GM18907 (cell line): Measurements from ENCODE around the gene C17orf107.

Experiments used
- ATAC-seq: cut with Tn5 transposase; IDR thresholded peaks from one replicate; pipeline ENCODE4 v1.9.1; 2021; ENCODE audit warnings: mild to moderate bottlenecking, moderate library complexity; ENCODE audit not compliant: unreplicated experiment

Gene C17orf107

DNA sequence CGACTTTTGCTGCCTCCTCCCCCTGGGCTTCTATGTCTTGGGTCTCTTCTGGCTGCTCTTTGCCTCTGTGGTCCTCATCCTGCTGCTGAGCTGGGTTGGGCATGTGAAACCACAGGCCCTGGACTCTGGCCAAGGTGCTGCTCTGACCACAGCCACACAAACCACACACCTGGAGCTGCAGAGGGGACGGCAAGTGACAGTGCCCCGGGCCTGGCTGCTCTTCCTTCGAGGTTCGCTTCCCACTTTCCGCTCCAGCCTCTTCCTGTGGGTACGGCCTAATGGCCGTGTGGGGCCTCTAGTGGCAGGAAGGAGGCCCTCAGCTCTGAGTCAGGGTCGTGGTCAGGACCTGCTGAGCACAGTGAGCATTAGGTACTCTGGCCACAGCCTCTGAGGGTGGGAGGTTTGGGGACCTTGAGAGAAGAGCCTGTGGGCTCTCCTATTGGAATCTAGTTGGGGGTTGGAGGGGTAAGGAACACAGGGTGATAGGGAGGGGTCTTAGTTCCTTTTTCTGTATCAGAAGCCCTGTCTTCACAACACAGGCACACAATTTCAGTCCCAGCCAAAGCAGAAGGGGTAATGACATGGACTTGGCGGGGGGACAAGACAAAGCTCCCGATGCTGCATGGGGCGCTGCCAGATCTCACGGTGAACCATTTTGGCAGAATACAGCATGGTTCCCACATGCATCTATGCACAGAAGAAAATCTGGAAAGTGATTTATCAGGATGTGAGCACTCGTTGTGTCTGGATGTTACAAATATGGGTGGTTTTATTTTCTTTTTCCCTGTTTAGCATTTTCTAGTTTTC lies 35.0 kb downstream of the C17orf107 start:
- ATAC-seq, result no peak

DNA sequence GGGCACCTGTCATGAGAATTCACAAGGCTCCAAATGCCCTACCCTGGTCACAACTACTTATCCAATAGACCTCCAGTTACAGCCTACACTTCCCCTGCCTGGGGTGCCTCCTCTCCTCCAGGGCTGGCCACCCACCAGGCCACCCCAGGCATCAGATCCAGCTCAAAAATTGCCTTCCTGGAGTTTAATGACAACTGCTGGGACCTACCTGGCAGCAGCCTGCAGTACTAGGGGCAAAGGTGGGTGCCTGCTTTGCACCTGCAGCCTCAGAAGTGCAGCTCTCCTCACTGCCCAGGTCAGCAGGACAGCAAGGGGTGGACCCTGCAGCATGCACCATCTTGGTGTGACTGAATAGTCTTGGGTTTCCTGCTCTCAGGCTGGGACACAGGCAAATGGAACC lies 36.3 kb downstream of the C17orf107 start:
- ATAC-seq, result no peak

DNA sequence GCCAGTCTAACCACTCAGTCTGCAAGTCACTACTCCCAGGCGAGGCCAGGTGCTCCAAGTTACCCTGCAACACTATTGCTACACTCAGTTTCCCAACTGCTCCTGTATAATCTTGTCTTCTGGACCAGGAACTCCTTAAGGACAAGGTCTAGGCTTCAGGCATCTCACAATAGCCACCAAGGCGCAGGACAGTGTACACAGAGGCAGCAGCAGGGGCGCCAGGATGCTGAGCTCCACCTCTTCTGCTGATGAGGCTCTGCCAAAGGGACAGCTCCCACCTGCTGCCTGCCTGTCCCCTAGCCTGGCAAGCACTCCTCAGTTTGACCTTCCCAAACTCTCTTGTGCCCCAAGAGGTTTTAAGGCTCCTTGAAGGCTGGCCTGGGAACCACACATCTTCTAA lies 37.1 kb downstream of the C17orf107 start:
- no peak for ATAC-seq

DNA sequence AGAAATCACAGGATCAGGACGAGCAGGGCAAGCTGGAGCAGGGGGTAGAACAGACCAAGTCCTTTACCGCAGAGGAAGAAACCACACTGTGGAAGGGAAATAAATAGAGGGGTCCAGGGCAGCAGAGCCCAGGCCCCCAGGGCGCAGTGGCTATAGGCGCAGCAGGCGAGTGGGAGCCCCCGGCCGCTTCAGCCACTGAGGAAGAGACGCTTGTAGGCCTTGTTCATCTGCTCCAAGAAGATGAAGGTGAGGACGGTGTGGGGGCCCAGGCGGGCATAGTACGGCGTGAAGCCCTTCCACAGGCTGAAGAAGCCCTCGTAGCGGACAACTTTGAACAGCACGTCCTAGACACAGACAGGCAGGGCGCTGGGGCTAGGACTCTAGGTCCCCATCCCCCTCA lies 38.2 kb downstream of the C17orf107 start:
- ATAC-seq, result no peak

DNA sequence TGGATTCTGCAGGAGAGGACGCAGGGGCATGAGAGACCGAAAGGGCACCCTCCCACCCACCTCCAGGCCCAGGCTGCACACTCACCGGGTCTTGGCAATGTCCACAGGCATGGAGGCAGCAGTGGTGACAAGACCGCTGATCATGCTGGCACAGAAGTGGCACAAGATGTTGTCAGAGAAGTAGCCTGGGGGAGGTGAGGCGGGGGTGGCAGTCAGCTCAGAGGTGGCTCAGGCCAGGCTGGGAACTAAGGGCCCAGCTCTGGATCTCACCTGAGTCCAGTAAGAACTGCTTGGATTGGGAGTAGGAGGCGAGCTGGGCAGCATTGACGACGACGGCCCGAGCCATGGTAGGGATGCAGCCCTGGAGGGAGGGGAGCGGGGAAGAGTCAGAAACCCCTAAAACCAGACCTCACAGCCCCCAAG lies 38.7 kb downstream of the C17orf107 start:
- ATAC-seq, result no peak

DNA sequence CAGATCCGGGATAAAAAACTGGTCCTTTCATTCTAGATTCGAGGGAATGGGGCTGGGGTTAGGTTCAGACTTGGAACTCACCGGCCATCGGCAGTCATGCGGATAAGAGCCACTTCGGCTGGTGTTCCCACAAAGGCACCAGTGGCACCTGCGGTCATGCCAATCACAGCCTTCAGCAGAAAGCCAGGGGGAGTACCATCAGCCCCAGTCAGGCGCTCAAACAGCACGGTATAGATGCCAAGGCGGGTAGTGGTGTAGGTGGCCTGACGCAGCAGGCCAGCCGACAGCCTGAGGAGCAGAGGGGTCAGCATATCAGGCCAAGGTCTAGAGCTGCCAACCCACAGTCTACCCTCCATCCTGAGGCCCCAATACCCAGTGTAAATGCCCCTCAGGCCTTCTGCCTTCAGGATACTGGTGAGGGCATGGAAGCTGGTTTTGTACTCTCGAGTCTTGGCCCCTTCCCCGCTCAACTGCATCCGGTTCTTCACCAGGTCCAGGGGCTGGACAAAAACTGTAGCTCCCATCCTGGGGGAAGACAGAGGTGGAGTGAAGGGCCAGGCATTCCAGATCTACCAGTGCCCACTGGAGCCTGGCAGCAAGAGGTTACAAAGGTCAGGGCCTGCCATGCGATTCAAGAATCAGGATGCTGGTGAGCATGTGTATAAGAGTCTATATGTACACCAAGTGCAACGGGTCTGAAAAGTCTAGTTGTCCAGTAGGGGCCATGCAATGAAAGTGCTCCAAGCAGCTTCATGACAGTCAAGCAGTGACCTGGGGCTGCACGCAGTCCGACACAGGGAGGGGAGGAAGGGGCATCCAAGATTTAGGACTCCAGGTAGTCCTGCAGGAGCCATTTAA lies 39.6 kb downstream of the C17orf107 start:
- ATAC-seq, result no peak

DNA sequence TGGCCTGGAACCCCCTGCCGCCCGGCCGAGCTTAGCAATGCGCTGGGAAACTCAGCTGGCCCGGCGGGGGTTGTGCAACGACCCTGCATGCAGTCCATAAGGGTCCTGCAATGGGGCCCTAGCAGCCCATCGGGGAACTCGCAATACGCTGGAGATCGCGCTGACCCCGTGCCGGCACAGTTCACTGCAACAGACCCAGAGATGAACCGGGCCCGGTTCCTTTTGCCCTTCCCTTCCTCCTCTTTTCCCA lies 40.1 kb downstream of the C17orf107 start:
- peak; percentile 9 for ATAC-seq

DNA sequence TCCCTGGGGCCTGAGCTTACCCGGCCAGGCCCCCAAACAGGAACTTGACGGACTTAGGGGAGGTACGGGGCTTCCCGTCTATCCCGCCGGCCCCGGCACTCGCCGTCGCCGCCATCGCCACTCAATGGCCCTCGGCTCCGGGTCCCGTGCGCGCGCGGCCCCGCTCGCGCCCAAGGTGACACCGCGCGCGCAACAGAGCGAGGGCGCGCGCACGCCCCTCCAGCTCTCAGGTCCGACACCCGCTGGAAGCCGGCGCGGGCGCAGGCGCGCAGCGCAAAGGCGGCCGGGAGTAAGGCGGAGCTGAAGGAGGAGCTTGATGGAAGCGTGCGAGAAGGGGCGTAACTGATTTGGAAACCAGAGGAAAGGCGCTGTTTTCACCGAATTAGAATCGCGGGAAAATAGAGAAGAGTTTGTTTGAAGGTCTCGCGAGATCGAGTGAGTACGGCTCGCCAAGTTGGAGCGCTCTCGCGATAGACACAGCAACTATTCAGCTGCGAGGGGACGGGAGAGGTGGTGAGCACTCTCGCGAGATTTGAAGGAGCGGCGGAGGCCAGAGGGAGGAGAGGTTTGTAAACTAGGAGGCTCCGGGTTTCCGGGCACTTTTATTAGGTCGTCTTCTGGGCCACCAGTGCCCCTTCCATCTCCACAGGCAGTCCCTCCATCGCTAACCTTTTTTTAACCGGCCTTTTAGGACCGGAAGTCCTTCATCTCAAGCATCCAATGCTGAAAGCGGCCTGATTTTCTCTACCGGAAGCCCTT lies 40.6 kb downstream of the C17orf107 start, which contains the start of the genes RNF167 and SLC25A11:
Gene RNF167 (plus strand): TSS at position 473 of the 759 bp plus-strand sequence. CDS start 642 bp downstream, outside the sequence.
Gene SLC25A11 (minus strand): TSS at position 251 of the 759 bp plus-strand sequence. CDS start 136 bp downstream, at position 115.
- ATAC-seq, result peak; percentile 70

DNA sequence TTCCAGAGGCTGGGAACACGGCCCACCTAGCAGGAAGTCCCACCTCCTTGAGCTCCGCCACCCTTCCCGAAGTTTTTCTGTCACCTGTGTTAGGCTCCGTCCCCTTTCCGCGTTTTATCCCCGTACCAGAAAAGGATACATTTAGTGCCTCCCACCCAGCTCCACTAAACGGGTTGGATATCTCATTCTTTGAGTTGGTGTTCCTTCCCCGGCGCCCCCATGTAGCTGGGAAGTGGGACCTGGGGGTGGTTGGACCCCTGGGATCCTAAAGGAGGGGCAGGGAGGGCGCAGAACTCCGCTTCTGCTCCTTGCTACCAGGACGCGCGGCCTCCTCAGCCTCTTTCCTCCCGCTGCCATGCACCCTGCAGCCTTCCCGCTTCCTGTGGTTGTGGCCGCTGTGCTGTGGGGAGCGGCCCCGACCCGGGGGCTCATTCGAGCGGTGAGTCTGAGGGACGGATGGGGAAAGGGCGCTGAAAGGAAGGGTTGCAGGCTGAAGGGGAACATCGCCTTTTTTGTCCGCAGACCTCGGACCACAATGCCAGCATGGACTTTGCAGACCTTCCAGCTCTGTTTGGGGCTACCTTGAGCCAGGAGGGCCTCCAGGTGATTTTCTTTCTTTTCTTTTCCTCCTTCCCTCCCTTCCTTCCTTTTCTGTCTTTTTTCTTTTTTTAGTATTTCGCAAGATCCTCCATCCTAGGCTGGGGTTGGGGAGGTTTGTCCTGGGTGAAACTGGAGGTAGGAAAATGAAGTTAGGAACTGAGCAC lies 41.4 kb downstream of the C17orf107 start:
- ATAC-seq, result no peak

DNA sequence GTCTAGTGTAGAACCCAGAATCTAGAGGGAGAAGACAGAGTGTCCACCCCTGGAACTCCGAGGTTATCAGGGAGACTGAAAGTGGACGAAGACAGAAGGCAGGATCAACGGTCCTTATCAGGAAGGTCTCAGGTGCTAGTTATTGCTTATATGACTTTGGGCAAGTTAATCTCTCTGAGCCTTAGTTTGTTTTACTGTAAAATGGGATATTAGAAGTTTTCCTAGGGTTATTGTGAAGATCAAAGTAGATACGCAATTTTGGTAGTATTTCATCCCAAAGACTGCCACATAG lies 41.9 kb downstream of the C17orf107 start:
- ATAC-seq, result no peak

DNA sequence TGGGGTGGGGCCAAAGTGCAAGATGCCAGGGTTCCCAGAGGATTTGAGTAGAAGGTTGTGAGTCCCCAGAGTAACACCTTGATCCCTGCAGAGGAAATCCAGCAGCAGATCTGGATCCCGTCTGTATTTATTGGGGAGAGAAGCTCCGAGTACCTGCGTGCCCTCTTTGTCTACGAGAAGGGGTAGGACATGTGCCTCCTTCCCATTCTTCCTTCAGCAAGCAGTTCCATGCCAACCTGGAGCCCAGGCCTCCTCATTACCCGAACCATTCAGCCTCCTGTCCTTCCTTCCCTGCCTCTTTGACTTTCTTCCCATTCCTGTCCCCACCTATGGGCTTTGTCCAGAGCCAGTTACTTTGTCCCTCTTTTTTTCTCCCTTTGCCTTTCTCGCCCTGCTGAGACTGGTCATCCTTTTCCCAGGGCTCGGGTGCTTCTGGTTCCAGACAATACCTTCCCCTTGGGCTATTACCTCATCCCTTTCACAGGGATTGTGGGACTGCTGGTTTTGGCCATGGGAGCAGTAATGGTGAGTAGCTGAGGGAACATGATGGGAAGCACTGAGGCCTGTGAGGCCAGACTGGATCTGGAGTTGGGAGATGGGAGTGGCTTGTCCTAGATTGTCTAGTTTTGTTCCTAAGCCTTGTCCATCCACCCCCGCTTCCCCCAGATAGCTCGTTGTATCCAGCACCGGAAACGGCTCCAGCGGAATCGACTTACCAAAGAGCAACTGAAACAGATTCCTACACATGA lies 43.6 kb downstream of the C17orf107 start:
- ATAC-seq, result no peak

DNA sequence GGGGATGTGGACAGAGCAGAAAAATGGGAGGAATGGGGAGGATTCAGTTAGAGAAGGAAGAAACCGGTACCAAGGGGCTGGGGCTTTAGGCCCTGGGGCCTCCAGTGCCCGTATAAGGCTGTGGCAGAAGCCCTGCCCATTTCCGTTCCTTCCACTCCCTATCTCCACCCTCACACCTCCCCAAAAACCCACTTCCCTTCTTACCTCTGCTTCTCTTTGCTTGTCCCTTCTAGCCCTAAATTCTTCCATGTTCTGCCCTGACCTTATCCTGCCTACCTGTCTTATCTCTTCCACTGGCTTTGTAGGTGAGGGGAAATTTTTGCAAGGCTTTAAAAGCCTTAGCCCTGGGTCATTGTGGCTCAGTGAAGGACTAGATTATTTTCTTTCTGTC lies 44.8 kb downstream of the C17orf107 start:
- ATAC-seq, result no peak

DNA sequence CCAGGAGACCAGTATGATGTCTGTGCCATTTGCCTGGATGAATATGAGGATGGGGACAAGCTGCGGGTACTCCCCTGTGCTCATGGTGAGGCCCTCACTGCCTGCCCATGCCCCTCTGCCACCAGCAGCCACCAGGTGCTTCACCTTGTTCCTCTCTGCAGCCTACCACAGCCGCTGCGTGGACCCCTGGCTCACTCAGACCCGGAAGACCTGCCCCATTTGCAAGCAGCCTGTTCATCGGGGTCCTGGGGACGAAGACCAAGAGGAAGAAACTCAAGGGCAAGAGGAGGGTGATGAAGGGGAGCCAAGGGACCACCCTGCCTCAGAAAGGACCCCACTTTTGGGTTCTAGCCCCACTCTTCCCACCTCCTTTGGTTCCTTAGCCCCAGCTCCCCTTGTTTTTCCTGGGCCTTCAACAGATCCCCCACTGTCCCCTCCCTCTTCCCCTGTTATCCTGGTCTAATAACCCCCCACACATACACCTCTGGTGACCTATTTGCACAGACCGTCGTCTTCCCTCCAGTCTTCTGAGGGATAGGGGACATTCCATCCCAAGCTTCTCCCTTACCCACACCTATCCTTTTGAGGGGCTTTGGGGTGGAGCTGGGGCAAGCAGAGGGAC lies 45.3 kb downstream of the C17orf107 start:
- ATAC-seq, result no peak

DNA sequence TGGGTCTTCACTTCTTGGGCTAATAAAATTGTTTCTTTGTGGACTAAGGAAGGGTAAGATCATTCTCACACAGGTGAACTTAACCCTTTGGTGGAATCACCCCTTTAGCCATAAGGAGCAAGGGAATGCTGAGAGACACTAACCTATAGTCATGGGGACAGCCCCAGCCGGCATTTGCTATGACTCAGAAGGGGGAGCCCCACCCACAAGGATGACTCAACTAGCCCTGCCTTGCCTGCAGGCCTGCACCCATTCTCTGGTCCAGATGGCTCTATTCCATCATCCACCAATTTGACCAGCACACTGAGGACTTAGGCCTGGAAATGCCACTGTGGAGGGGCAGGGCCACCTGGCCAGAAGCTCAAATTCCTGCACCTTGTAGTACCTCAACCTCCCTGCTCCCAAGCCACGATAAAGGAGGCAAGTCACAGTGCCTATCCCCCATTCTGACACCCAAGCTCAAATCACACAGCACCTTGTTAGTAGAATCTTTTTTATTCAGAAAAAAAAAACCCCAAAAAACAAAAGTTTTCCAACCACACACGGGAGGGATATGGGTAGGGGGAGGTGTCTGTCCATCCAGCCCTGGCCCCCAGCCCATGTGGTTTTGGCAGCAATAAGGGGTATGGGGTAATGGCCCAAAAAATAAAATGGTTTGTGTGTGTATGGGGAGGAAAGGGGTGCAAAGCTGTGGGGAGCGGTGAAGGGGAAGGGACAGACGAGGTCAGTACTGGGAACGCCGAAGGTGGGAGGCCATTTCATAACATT lies 46.0 kb downstream of the C17orf107 start:
- ATAC-seq, result no peak

DNA sequence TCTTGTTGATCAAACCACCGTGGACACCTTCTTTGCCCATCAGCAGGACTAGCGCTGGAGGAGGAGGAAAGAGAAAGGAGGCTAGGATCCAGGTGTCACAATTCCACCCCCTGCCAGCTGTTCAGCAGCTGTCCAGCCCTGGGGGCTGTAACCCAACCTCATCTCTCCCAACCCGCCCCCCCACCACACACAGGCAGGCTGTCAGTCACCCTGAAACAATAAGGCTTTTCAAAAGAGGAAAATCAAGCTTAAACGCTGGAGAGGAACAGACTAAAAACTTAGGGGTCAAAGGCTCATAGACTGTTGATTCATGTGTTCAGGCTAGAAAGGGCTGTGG lies 46.6 kb downstream of the C17orf107 start:
- no peak for ATAC-seq

DNA sequence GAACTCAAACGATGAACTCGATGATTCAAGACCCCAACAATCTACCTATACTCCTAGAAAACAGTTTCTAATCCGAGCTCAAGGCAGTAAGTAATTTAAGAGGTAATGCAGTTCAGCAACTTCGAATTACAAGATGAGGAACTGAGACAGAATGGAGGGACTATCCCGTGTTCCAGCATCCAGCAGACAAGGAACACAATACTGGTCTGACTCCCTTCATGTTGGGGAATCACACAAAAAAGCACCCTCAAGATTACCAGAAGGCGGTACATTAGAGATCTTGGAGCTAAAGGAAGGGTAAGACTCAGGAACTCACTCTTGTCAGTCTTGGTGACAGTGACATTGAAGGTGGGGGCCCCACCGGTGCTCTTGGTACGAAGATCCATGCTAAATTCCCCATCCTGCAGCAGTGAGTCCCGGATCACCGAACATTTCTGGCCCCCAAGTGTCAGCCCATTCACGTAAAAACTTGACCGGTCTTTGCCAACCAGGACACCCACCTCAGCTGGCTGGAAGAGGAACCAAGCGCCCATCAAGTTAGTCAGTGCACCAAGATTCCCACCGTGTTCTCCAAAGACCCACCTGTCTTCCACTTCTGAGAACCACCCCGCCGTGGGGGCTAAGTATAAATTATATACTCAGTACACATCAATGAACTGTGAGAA lies 47.1 kb downstream of the C17orf107 start:
- ATAC-seq, result no peak

DNA sequence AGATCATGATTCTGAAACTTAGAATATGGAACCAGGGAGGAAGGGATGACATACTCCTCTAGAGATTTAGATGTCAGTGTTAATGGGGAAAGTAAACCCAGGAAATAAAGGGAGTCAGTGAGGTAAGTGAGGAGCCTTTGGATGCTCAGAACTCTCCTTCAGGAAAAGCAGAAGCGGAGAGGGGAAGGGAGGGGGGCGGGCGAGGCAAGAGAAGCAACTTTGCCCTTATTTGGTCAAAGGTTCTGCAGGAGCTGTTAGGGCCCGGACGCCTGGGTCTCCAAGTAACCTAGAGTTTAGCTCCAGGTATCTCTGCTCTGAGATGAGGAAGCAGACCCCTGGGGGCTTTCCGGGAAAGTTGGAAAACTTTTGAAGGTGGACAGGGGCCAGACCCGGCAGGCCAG lies 47.7 kb downstream of the C17orf107 start:
- ATAC-seq, result no peak

DNA sequence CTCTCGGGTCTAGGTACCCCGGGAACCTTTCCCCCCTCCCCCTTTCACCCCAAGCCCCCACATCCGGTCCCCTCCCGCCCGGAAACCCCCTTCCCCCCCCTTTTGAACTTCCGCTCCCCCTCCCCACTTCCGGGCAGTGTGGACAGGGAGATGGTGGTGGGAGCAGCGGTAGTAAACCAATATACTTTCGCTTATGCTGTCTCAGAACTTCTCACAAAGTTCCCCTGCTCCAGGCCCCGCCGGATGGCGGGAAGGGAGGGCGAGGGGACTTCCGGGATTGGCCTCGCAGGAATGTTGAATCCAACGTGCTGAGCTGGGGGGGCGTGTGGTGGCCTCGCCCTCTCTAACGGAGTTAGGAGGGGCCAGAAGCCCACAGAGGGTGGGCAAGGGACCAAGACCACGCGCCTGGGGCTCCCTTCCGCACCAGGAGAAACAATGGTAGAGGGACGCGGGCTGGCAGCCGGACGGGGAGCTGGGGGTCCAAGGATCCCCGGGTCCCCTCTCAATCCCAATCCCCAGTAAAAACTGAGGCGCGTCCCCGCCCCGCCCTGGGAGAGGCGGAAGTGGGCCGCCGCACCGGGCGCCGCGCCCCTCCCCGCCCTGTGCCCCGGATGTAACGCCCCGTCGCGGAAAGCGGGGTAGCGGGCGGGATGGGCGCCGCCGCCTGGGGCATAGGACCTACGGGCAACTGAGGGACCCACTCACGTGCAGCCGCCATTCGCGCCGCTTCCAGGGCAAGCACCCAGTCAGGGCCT lies 48.3 kb downstream of the C17orf107 start:
- ATAC-seq, result peak; percentile 10
